Suppressor macrophage treated with lipopolysaccharide for 4 hours (primary cell): ENCODE measurements around the gene NAT8L.

ENCODE experiments used
- DNase-seq: peaks from one replicate; pipeline ENCODE4 v3.0.0-alpha.2; 2020

The NAT8L gene

GRCh38 chr4:2076908-2077536 is 17.9 kb downstream of the NAT8L start:
- DNase-seq, result no peak

- DNase-seq, result no peak
Measured at GRCh38 chr4:2077537-2078460, 18.7 kb downstream of the NAT8L start.

GRCh38 chr4:2078584-2078983 is 19.5 kb downstream of the NAT8L start:
- DNase-seq, result no peak

GRCh38 chr4:2079006-2079405 is 19.9 kb downstream of the NAT8L start:
- DNase-seq, result no peak

- no peak for DNase-seq
Measured at GRCh38 chr4:2079926-2080325, 20.8 kb downstream of the NAT8L start.

GRCh38 chr4:2080429-2081300 is 21.5 kb downstream of the NAT8L start:
- DNase-seq, result no peak

GRCh38 chr4:2081540-2081939 is 22.4 kb downstream of the NAT8L start:
- no peak for DNase-seq

GRCh38 chr4:2082118-2082517 is 23.0 kb downstream of the NAT8L start:
- no peak for DNase-seq

GRCh38 chr4:2082627-2083026 is 23.5 kb downstream of the NAT8L start:
- DNase-seq, result no peak

- no peak for DNase-seq
Measured at GRCh38 chr4:2083116-2083825, 24.1 kb downstream of the NAT8L start.

- no peak for DNase-seq
Measured at GRCh38 chr4:2083826-2084160, 24.7 kb downstream of the NAT8L start.

- DNase-seq, result no peak
Measured at GRCh38 chr4:2084316-2084715, 25.2 kb downstream of the NAT8L start.

GRCh38 chr4:2085496-2085901 is 26.4 kb downstream of the NAT8L start:
- DNase-seq, result no peak

- no peak for DNase-seq
Measured at GRCh38 chr4:2087170-2087569, 28.0 kb downstream of the NAT8L start.

- no peak for DNase-seq
Measured at GRCh38 chr4:2089222-2089621, 30.1 kb downstream of the NAT8L start.

- DNase-seq, result no peak
Measured at GRCh38 chr4:2090642-2091041, 31.5 kb downstream of the NAT8L start.

GRCh38 chr4:2091990-2092668 is 33.0 kb downstream of the NAT8L start:
- no peak for DNase-seq

- no peak for DNase-seq
Measured at GRCh38 chr4:2092669-2093053, 33.5 kb downstream of the NAT8L start.

GRCh38 chr4:2093265-2093664 is 34.1 kb downstream of the NAT8L start:
- DNase-seq, result no peak

- DNase-seq, result no peak
Measured at GRCh38 chr4:2094545-2094944, 35.4 kb downstream of the NAT8L start.

GRCh38 chr4:2095236-2096072 is 36.3 kb downstream of the NAT8L start:
- no peak for DNase-seq
